HepG2 (cell line): ENCODE data around the gene TREM1.

ENCODE experiments used
- EP300 ChIP-seq, 3 experiments: sonication (generic) in 1 of 3; formaldehyde crosslinking in 1 of 3; IDR thresholded peaks; 2 replicates each; pipeline versions ENCODE4 v1.5.1 to v1.6.1; 2011 to 2020; ENCODE audit warnings: low read depth in 2 of 3, low read length in 2 of 3, borderline replicate concordance in 1 of 3, improper control_type of control experiment in 1 of 3, mild to moderate bottlenecking in 1 of 3, missing genetic modification reagents in 1 of 3, moderate library complexity in 1 of 3
- HDAC2 ChIP-seq: sonication (generic); formaldehyde crosslinking; IDR thresholded peaks from 2 replicates; pipeline ENCODE4 v1.4.0; 2020; ENCODE audit warnings: missing genetic modification reagents
- MXD4 ChIP-seq: IDR thresholded peaks from 2 replicates; pipeline ENCODE4 v1.6.1; 2016; ENCODE audit warnings: mild to moderate bottlenecking, missing biosample characterization, missing genetic modification reagents

DNA sequence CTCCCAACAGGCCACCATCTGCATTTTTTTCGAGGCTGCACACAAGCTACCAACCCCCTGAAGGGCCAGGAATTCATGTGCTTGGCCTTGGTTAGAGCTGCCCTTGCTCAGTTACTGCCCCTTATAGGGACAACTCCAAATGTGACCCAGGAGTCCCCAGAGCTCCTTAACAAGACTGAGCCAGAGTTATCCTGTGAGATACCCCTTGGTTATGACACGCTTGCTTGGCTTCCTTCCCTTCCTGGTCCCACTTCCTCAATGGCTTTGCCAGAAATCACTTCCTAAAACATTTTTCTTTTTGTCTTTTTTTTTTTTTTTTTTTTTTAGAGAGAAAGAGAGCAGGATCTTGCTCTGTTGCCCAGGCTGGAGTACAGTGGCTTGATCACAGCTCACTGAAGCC lies 8.9 kb downstream of the TREM1 start:
- TF ChIP-seq HDAC2 (CRISPR knock-in tag), result no peak
- TF ChIP-seq EP300 (IDR thresholded peaks at IDR 0.05; ENCODE audit: low read depth in 2 of 2, low read length in 2 of 2), result no peak
- TF ChIP-seq EP300 (CRISPR knock-in tag; IDR thresholded peaks at IDR 0.05; ENCODE audit: borderline replicate concordance), result no peak
- TF ChIP-seq MXD4, result no peak
